ENCODE results near the gene THEMIS.
"Not testable (repeated sequence)": the region's sequence is repeated elsewhere in the genome, so short reads cannot be mapped to it uniquely, and the experiment has no call there.

The THEMIS gene

DNA sequence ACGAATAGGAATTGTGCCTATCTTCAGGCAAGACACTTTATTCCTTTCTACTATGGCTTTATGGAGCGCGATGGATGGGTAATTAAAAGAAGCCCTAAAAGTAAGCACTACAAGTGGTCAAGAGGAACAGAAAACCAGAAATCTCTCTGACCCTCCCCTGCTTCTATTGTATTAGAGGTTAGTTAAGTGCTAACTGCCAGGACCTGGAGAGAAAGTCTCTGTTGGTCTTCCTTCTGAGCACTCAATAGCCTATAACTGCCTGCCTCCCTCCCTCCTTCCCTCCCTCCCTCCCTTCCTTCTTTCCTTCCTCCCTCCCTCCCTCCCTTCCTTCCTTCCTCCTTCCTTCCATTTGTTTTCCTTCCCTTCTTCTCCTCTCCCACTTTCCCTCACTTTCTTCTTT is 190.2 kb downstream of the THEMIS start:
- no peak for DNase-seq

GRCh38 chr6:127706216-127706615 is 194.6 kb downstream of the THEMIS start:
- no peak for DNase-seq

GRCh38 chr6:127695108-127695507 is 205.8 kb downstream of the THEMIS start:
- DNase-seq, result no peak

DNA sequence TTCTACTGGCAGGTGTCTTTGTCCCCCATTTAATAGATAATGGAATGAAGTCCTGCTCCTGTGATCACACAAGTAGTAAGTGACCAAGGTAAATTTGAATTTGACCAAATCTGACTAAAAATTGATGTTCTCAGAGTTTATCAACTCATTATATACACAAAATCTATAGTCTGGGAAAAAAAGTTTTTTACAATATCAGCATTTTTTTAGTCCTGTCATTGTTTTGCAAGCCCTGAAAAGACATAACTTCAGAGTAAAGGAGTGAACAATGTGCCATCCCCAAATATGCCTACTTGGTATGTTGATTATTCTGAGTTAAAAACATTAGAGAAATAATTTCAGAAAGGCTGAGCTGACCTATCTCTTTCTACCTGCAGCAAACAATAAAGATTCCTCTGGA is 209.7 kb downstream of the THEMIS start:
- DNase-seq, result no peak

- no peak for DNase-seq
Observed at GRCh38 chr6:127690588-127690987, 210.3 kb downstream of the THEMIS start.

DNA sequence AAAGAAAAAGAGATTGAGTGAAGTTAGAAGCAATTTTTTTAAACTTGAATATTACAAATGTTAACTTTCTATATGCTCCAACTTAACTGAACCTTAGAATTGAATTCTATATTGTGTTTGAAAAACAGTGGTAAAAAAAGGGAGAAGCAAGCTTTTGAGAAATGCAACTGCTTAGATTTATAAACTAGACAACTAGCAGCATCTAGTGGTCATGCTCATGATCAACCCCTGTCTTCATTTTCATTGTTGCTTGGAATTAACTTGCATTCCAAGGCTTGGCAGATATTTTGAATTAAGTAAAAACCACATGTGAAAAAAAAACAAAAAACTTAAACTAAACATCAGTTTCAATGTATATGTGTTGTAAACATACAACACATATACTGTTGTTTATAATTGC is 210.8 kb downstream of the THEMIS start:
- no peak for DNase-seq

DNA sequence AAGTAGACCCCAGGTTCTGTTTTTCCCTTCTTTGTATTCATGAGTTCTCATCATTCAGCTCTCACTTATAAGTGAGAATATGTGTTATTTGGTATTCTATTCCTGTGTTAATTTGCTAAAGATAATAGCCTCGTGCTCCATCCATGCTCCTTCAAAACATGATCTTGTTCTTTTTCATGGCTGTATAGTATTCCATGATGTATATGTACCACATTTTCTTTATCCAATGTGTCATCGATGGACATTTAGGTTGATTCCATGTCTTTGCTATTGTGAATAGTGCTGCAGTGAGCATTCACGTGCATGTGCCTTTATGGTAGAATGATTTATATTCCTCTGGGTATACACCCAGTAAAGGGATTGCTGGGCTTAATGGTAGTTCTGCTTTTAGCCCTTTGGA is 213.4 kb downstream of the THEMIS start:
- not testable (repeated sequence) for DNase-seq

DNA sequence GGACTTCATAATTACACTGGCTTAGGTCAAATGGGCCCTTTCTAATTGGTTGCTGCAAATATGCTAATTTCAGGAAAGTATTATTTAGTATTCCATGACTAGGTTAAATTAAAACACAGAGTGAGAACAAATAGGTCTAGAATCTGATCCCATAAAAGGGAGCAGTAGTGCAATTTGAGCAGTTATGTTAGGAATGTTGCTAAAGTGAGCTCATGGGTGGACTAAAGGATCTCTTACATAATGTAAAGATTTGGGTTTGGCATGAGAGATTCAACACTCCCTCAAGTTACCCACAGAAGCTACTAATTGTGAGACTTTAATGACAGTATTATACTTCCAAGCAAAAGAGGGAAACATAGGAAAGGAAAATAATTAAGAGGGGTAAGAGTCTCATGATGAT is 214.8 kb downstream of the THEMIS start:
- no peak for DNase-seq

DNA sequence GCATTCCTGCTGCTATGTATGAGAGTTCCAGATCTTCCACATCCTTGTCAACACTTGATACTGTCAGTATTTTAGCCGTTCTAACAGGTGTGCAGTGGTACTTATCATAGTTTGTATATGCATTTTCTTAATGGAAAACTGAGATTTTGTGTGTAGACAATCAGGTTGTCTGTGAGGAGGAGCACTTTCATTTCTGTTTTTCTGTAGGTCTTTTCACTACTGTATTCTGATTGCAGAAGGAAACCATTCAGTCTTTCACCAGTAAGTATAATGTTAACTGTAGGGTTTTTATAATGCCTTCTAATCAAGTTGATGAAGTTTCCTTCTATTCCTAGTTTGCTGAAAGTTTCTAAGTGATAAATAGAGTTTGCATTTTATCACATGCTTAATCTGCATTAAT is 216.4 kb downstream of the THEMIS start:
- no peak for DNase-seq
